Bone marrow (tissue), 2 donors: Measurements from ENCODE around the gene GSTT2.
"Not testable (repeated sequence)": the region's sequence is repeated elsewhere in the genome, so short reads cannot be mapped to it uniquely, and the experiment has no call there.

Experiments
- DNase-seq, 2 donors: peaks; one replicate each; lab custom pipeline; 2025; lab: John Stamatoyannopoulos, UW

GSTT2 gene

DNA sequence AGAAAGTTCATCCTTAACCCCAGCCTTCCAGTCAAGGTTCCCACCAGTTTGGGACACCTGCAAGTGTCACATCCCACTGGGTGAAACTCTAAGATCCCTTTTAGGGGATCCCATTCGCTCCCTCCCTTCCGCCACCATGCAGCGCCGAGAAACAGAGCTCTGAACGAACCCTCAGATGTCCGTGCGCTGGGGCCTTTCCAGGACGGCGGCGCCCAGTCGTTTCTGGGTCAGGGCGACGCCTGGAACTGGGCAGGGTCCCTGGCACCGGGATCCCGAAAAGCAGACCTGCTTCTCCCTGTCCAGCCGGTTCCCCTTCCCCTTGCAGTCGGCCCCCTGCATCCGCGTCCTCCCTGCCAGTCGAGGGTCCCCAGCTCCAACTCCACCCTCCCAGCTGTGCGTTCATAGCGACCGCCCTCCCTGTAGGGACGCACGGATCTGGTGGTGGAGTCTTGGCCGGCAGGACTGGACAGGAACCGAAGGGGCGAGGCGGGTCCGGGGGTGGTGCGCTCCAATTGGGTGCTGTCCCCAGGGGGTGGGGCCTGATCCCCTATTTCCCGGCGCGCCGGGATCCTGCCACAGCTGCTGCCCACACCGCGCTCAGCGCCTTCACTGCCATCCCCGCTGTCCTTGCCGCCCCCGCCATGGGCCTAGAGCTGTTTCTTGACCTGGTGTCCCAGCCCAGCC, at the start of gene GSTT2:
Gene GSTT2, plus strand, starts transcription at position 578 of the 684 bp plus-strand sequence.
- DNase-seq: not testable (repeated sequence)

DNA sequence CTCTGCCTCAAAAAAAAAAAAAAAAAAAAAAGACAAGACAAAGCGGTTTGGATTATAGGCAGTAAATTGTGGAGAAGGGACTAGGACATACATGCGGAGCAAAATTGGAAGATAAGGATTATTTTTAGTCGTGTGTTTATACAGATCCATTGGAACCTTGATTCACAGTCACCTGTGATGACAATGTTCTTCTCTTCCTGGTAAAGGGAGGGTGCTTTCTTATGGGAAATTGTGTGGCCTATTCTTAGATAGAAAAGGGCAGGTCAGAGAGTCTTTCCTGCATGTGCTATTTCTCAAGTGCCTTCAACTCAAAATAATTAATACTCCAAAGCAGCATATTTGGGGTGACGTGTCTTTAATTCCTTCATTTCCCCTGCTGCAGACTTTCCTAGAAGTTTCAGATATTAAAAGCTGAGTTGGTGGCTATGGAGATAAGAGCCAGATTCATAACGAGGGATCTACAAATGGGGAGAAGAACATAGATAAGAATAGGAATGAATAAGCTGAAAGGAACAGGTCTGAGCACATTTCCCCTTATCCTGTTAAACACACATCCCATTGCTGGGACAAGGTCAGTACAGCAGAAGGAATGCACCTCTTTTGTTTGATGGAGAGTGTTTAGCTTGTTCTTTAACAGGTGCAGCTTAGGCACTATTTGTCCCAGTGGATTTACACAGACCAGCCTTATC, 41.5 kb upstream of the GSTT2 start:
- no peak for DNase-seq

DNA sequence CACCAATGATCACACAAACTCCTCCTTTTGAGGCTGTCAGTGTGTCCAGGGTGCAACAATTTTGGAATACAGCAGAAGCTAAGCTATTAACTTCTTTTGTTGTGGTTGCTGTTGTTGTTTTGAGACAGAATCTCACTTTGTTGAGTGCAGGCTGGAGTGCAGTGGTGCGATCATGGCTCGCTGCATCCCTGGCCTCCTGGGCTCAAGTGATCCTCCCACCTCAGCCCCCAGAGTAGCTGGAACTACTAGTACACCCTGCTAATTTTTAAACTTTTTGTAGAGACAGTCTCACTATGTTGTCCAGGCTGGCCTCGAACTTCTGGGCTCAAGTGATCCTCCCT, 40.9 kb upstream of the GSTT2 start:
- no peak for DNase-seq

DNA sequence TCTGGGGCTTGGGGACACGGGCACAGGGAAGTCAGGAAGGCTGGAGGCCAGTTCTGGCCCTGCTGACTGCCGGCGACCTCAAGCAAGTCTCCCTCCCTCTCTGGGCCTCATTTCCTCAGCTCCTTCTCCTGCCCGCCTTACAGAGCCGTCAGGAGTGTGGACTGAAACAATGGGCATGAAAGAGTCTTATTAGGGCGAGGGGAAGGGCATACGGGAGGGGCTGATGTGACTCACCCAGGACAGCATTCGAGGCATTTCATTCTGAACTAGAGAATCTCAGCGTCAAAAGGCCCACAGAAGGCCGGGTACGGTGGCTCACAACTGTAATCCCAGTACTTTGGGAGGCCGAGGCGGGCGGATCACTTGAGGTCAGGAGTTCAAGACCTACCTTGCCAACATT, 39.8 kb upstream of the GSTT2 start:
- not testable (repeated sequence) for DNase-seq

DNA sequence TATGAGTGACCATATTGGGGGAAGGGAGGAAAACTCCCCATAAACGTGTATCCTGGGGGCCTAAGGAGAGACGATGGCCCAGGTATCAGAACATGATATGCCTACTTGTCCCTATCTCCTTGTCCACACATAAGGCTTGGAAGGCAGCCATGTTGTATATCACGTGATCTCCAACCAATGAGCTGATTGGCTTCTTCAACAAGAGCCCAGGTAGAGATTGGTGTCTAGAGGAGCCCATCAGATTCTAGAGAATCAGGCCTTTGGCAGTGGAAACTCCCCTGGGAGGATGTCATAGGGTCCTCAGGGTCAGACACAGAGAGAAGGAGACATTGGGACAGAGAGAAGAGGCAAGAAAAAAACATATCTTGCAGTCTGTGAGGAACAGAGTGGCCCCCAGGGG, 32.5 kb upstream of the GSTT2 start:
- not testable (repeated sequence) for DNase-seq

- DNase-seq: not testable (repeated sequence)
These were observed 30.2 kb upstream of the GSTT2 start for GRCh38 chr22:23949764-23950163.

GRCh38 chr22:23951383-23951782, 28.6 kb upstream of the GSTT2 start:
- not testable (repeated sequence) for DNase-seq

DNA sequence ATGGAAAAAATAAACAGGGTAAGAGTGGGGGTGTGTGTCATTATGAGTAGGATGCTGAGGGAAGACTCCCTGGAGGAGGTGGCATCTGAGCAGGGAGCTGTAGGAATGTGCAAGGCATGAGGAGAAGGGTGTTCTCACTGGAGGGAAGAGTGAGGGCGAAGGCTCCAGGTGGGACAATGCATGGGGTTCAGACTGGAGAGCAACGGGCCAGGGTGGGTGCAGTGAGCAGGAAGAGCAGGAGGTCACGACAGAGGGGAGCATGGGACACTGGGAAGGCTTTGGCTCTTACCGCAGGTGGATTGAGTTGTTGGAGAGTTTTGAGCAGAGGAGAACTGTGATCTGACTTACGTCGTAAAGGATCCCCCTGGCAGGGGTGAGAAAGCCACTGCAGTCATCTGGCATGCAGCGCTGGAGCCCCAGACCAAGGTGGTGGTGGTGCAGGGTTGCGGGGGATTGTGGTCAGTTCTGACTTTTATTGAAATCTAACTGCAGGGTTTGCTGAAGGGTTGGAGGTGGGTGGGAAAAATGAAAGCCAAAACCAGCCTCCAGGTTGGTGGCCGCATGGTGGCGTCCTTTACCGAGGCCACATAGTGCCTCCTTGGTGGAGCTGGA, 27.0 kb upstream of the GSTT2 start:
- not testable (repeated sequence) for DNase-seq

DNA sequence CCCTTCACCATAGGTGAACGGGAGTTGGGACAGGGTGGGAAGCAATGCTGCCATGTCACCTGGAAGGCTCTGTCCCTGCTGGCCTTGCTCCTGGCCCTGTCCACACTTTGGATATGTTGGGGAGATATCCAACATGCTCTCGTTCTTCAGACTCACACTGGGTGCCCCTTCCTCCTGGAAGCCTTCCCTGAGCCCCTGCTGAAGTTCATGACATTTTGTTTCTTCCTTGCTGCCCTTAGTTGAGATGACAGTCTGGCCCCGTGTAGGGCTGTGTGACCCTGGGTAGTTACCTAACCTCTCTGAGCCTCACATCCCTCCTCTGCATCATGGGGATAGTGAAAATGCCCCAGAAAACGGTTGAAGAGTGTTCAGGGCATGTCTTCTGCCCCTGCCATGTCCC, 26.4 kb upstream of the GSTT2 start:
- DNase-seq: not testable (repeated sequence)

DNA sequence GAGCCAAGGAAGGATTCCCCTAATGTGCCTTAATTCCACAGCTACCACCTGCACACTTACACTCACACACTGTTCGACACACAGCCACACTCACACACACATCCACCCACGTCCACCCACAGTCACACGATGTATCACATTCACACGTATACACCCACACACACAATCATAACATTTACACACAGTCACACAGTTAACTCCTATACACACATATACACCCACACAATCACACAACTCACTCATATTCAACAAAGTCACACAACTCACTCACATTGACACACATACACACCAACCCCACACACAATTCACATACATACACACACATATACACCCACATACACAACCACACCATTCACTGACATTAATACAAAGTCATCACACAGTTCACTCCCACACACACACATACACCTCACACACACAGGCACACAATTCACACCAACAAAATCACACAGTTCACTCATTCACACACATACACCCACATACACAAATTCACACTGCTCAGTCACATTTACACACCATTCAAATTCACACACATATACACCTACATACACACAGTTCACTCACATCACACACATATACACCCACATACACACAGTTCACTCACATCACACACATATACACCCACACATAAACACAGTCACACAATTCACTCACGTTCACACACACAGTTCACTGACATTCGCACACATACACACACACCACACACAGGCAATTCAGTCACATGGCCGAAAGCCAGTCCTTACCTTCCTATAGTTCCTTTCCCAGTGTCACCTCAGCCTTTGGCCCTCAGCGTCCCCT, 25.5 kb upstream of the GSTT2 start:
- not testable (repeated sequence) for DNase-seq

DNA sequence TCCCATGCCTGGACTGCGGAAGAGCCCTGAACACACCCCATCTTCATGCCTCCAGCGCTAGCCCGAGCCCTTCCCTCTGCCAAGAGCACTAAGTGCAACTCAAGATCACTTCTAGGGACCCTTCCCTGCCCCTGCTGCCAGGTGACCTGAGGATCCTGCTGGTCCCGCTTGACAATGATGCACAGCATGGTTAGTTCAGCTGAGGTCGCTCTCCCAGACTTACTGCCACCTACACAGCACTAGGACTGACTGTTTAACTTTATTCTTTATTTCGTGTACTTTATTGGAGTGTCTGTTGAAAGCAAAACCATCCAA, 25.0 kb upstream of the GSTT2 start:
- DNase-seq: not testable (repeated sequence)

- DNase-seq: not testable (repeated sequence)
These were observed 24.0 kb upstream of the GSTT2 start for GRCh38 chr22:23955886-23956285.

- peak; percentile 28 to 58 for DNase-seq
These were observed 23.5 kb upstream of the GSTT2 start for GRCh38 chr22:23956301-23956900.

DNA sequence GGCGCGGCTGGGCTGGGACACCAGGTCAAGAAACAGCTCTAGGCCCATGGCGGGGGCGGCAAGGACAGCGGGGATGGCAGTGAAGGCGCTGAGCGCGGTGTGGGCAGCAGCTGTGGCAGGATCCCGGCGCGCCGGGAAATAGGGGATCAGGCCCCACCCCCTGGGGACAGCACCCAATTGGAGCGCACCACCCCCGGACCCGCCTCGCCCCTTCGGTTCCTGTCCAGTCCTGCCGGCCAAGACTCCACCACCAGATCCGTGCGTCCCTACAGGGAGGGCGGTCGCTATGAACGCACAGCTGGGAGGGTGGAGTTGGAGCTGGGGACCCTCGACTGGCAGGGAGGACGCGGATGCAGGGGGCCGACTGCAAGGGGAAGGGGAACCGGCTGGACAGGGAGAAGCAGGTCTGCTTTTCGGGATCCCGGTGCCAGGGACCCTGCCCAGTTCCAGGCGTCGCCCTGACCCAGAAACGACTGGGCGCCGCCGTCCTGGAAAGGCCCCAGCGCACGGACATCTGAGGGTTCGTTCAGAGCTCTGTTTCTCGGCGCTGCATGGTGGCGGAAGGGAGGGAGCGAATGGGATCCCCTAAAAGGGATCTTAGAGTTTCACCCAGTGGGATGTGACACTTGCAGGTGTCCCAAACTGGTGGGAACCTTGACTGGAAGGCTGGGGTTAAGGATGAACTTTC, 18.7 kb upstream of the GSTT2 start, which contains the start of gene GSTT2B:
Gene GSTT2B, minus strand, starts transcription at position 112 of the 688 bp plus-strand sequence. Its CDS starts 64 bp downstream, at position 48.
- not testable (repeated sequence) for DNase-seq

GRCh38 chr22:23966094-23966493, 13.8 kb upstream of the GSTT2 start:
- not testable (repeated sequence) for DNase-seq

GRCh38 chr22:23966568-23966967, 13.4 kb upstream of the GSTT2 start, which contains the start of gene DDTL:
Gene DDTL, plus strand, starts transcription at chr22:23966888. Its CDS starts 27 bp downstream, at chr22:23966915.
- DNase-seq: not testable (repeated sequence)

- DNase-seq: no peak
These were observed 10.9 kb upstream of the GSTT2 start for GRCh38 chr22:23969071-23969470.

DNA sequence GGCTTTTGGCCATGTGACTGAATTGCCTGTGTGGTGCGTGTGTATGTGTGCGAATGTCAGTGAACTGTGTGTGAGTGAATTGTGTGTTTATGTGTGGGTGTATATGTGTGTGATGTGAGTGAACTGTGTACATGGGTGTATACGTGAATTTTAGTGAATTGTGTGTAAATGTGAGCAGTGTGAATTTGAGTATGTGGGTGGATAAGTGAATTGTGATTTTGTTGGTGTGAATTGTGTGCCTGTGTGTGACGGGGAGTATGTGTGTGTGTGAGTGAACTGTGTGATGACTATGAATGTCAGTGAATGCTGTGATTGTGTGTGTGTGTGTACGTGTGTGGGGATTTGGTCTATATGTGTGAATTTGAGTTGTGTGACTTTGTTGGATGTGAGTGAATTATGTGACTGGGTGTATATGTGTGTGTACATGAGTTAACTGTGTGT, 9.7 kb upstream of the GSTT2 start:
- no peak for DNase-seq

DNA sequence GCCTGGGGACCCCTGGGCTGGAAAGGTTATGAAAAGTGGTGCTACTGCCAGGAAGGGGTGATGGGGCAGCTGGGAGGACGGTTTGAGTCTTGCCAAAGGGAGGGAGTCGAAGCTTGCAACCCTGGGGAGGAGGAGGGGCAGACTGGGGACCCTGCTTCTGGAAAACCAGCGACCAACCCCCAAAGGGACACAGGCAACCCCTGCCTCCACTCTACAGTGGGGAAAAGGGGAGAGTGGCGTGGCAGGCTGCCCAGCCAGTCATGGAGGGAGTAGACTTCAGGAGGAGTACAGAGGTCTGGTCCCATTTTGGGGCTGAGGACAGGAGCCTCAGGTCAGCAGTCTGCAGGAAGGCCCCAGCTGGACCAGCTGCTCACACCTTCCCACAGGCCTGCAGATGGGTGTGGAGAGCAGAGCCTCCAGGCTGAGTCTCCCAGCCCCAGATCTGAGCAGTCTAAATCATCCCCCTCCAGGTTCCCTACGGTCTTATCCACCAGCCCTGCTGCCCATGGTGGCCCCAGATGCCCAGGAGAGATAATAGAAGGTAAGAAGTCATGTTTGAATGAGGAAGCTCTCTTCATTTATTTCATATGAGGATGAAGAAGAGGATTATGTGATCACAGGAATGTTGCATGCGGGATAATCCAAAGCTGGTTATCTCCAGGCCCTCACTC, 9.0 kb upstream of the GSTT2 start:
- DNase-seq: no peak

GRCh38 chr22:23971927-23972326, 8.0 kb upstream of the GSTT2 start:
- DNase-seq: not testable (repeated sequence)

GRCh38 chr22:23974345-23974744, 5.6 kb upstream of the GSTT2 start, which contains the start of gene DDT:
Gene DDT, minus strand, starts transcription at chr22:23974441. Its CDS starts 27 bp downstream, at chr22:23974414.
- DNase-seq: not testable (repeated sequence)
